HepG2 (cell line): ENCODE measurements around the gene TPST2. TPM values are rescaled to one million over a fixed set of nuclear protein-coding genes. Genes with fewer than 3 reads are reported as not detected.

Experiments used
- ATAC-seq: fragments of 200-7000 bp; cut with Tn5 transposase; 3 replicates; pipeline ENCODE4 v1.9.1; 2020; ENCODE audit warnings: mild to moderate bottlenecking, moderate library complexity
- BruUV-seq: library from RNA; stranded (reverse); fragments of 400-500 nt; replicated peaks from 2 replicates; lab custom pipeline; 2021; lab: Mats Ljungman, UMichigan
- CTCF ChIA-PET: fragments of 300-600 bp; formaldehyde crosslinking; extraction: SDS; loops from one replicate; lab custom pipeline; 2021; ENCODE audit warnings: low total read pairs, inconsistent platforms, low intra/inter-chr PET ratio; lab: Yijun Ruan, JAX
- POLR2A ChIA-PET: fragments of 350-600 bp; sonication (Branson Sonifier 250); formaldehyde crosslinking; loops from one replicate; lab custom pipeline; 2020; ENCODE audit warnings: antibody characterized with exemption, inconsistent platforms; lab: Yijun Ruan, JAX
- DNase-seq: peaks from one replicate; pipeline ENCODE4 v3.0.0-alpha.2; 2015; ENCODE audit warnings: low spot score
- FAIRE-seq: peaks from 3 replicates; lab custom pipeline; 2011; peaks lifted over from hg19 to GRCh38; lab: Jason Lieb, UNC
- H2AFZ ChIP-seq: one replicate; pipeline ENCODE4 v1.6.1; 2011; ENCODE audit warnings: low read length, inconsistent platforms
- H3K27ac ChIP-seq: fragments of 300-600 bp; 3 replicates; pipeline ENCODE4 v1.8.0; 2011; ENCODE audit warnings: mixed run types, mild to moderate bottlenecking, mixed read lengths, low read length, inconsistent platforms; ENCODE audit not compliant: insufficient read depth; ENCODE audit errors: extremely low read length
- H3K27me3 ChIP-seq, 2 experiments: fragments of 200-600 bp in 1 of 2; 2 replicates in 1 of 2; 3 replicates in 1 of 2; pipeline versions ENCODE4 v1.6.0 to v1.8.0; 2011; ENCODE audit warnings: low read length in 2 of 2, mild to moderate bottlenecking in 2 of 2, moderate library complexity in 2 of 2, inconsistent platforms in 1 of 2; ENCODE audit not compliant: insufficient read depth in 2 of 2, control insufficient read depth in 1 of 2
- H3K36me3 ChIP-seq, 2 experiments: fragments of 200-600 bp in 1 of 2; replicated peaks in 1 of 2; 2 replicates in 1 of 2; 3 replicates in 1 of 2; pipeline versions ENCODE4 v1.5.1 to v1.8.0; 2011; ENCODE audit warnings: low read length in 2 of 2, inconsistent platforms in 1 of 2; ENCODE audit not compliant: insufficient read depth in 2 of 2, control insufficient read depth in 1 of 2
- H3K4me1 ChIP-seq: 2 replicates; pipeline ENCODE4 v1.5.1; 2012; ENCODE audit warnings: low read length, inconsistent platforms; ENCODE audit not compliant: insufficient read depth
- H3K4me2 ChIP-seq: 2 replicates; pipeline ENCODE4 v1.6.0; 2011; ENCODE audit warnings: low read depth, low read length, inconsistent platforms
- H3K4me3 ChIP-seq, 3 experiments: fragments of 200-600 bp in 1 of 3; sonication (generic), shearing (Covaris generic) in 1 of 3; replicated peaks in 1 of 3; 2 replicates each; pipeline ENCODE4 v1.5.1; 2011 to 2016; ENCODE audit warnings: low read length in 3 of 3, inconsistent platforms in 2 of 3, low read depth in 2 of 3, mild to moderate bottlenecking in 2 of 3, control low read depth in 1 of 3, mixed read lengths in 1 of 3; ENCODE audit not compliant: insufficient read depth in 1 of 3
- H3K79me2 ChIP-seq: one replicate; pipeline ENCODE4 v1.6.1; 2011; ENCODE audit warnings: low read length, inconsistent platforms; ENCODE audit not compliant: insufficient read depth
- H3K9ac ChIP-seq: 2 replicates; pipeline ENCODE4 v1.6.0; 2011; ENCODE audit warnings: mild to moderate bottlenecking, low read depth, low read length, inconsistent platforms; ENCODE audit not compliant: insufficient read depth
- H3K9me3 ChIP-seq: 2 replicates; pipeline ENCODE4 v1.5.1; 2012; ENCODE audit warnings: mild to moderate bottlenecking, low read length
- H4K20me1 ChIP-seq: 2 replicates; pipeline ENCODE4 v1.6.0; 2011; ENCODE audit warnings: inconsistent platforms, mild to moderate bottlenecking, low read length, moderate library complexity; ENCODE audit not compliant: insufficient read depth
- ATF7 ChIP-seq, 2 experiments: fragments of 450-650 bp in 1 of 2; sonication (generic) in 1 of 2; formaldehyde crosslinking in 1 of 2; IDR thresholded peaks; 2 replicates each; pipeline versions ENCODE4 v1.4.0 to v1.6.1; 2016 to 2020; ENCODE audit warnings: antibody characterized with exemption in 1 of 2, mild to moderate bottlenecking in 1 of 2, missing genetic modification reagents in 1 of 2
- ATF7-NPFF ChIP-seq: sonication (generic); formaldehyde crosslinking; IDR thresholded peaks from 2 replicates; pipeline ENCODE4 v1.8.1; 2023; ENCODE audit warnings: mild to moderate bottlenecking, low read depth, missing genetic modification reagents, moderate library complexity
- CCDC6 ChIP-seq: sonication (generic); formaldehyde crosslinking; IDR thresholded peaks from 2 replicates; pipeline ENCODE4 v1.8.1; 2022; ENCODE audit warnings: mild to moderate bottlenecking, missing genetic modification reagents, moderate library complexity
- HNRNPK ChIP-seq: fragments of 200-400 bp; formaldehyde crosslinking; IDR thresholded peaks from 2 replicates; pipeline ENCODE4 v1.6.1; 2018; ENCODE audit warnings: low read length, low read depth, moderate library complexity, mild to moderate bottlenecking; ENCODE audit not compliant: poor library complexity, severe bottlenecking
- KDM5A ChIP-seq: fragments of 200-600 bp; sonication (generic); IDR thresholded peaks from 2 replicates; pipeline ENCODE4 v1.7.0; 2018; ENCODE audit warnings: antibody characterized with exemption, mild to moderate bottlenecking, low read length, borderline replicate concordance
- PAX8 ChIP-seq: sonication (generic); formaldehyde crosslinking; IDR thresholded peaks from 2 replicates; pipeline ENCODE4 v1.8.0; 2022; ENCODE audit warnings: mild to moderate bottlenecking, missing genetic modification reagents, borderline replicate concordance
- PHF20 ChIP-seq: sonication (generic); formaldehyde crosslinking; IDR thresholded peaks from 2 replicates; pipeline ENCODE4 v1.5.0; 2020; ENCODE audit warnings: mild to moderate bottlenecking, missing genetic modification reagents
- PLRG1 ChIP-seq: fragments of 450-650 bp; conservative IDR thresholded peaks from 2 replicates; pipeline ENCODE4 v1.6.1; 2016
- ZBTB42 ChIP-seq: sonication (generic); formaldehyde crosslinking; IDR thresholded peaks from 2 replicates; pipeline ENCODE4 v1.5.0; 2020; ENCODE audit warnings: mild to moderate bottlenecking, missing genetic modification reagents
- ZNF556 ChIP-seq: sonication (generic); formaldehyde crosslinking; IDR thresholded peaks from 2 replicates; pipeline ENCODE4 v1.4.0; 2020; ENCODE audit warnings: mild to moderate bottlenecking, missing genetic modification reagents, borderline replicate concordance
- ZNF569 ChIP-seq: sonication (generic); formaldehyde crosslinking; IDR thresholded peaks from 2 replicates; pipeline ENCODE4 v1.5.0; 2020; ENCODE audit warnings: mild to moderate bottlenecking, missing genetic modification reagents, moderate library complexity, borderline replicate concordance
- ZSCAN31 ChIP-seq: sonication (generic); formaldehyde crosslinking; IDR thresholded peaks from 2 replicates; pipeline ENCODE4 v1.5.0; 2020; ENCODE audit warnings: low read depth, mild to moderate bottlenecking, missing genetic modification reagents
- WGBS: methylation state at CpG from one replicate; pipeline ENCODE4 v1.1.6; 2017; ENCODE audit warnings: low lambda C conversion rate; 5-methylcytosine and 5-hydroxymethylcytosine counted together
- in situ Hi-C: cut with HindIII; loops from 2 replicates; pipeline ENCODE4 v1.10.0; 2017; ENCODE audit warnings: low pct_unique_long_range_greater_than_20kb; ENCODE audit not compliant: extremely low pct_ligation_motif_present
- intact Hi-C: fragments of 100-400 bp; cut with micrococcal nuclease; formaldehyde crosslinking; loops from one replicate; pipeline ENCODE4 v1.10.0; 2022; ENCODE audit not compliant: unreplicated experiment
- polyA plus RNA-seq, 8 experiments: library from polyadenylated mRNA; depleted of rRNA in 3 of 8; stranded (reverse) in 7 of 8; unstranded in 1 of 8; fragments of >200 nt; fragmentation: Illumina TruSeq in 4 of 8; extraction: Trizol in 4 of 8; gene quantifications; 2 replicates each; pipeline versions ENCODE4 v1.2.1 to v1.2.3, GENCODE V29; 2011 to 2016; ENCODE audit warnings: low read depth in 4 of 8, missing spikeins in 1 of 8, mixed read lengths in 1 of 8; ENCODE audit not compliant: insufficient read depth in 1 of 8
- total RNA-seq, 5 experiments: library from RNA; depleted of rRNA; stranded (reverse); fragments of >200 nt; fragmentation: Illumina TruSeq; extraction: Trizol; gene quantifications; 2 replicates each; pipeline ENCODE4 v1.2.3, GENCODE V29; 2016; ENCODE audit warnings: low read depth in 1 of 5
- TF ChIP-seq, protein P1 (sequence below): sonication (generic); formaldehyde crosslinking; IDR thresholded peaks from 2 replicates; pipeline ENCODE4 v1.4.0; 2020; ENCODE audit warnings: mild to moderate bottlenecking, missing genetic modification reagents
- TF ChIP-seq, protein P2 (sequence below): IDR thresholded peaks from 2 replicates; pipeline ENCODE4 v1.6.1; 2016; ENCODE audit warnings: control low read depth

Gene TPST2
- total and polyA plus RNA-seq, 2 of the 13 experiments (the other 11 are each of a cell fraction or from before 2014, with no cell fraction given), result 15.2 to 23.8 TPM

DNA sequence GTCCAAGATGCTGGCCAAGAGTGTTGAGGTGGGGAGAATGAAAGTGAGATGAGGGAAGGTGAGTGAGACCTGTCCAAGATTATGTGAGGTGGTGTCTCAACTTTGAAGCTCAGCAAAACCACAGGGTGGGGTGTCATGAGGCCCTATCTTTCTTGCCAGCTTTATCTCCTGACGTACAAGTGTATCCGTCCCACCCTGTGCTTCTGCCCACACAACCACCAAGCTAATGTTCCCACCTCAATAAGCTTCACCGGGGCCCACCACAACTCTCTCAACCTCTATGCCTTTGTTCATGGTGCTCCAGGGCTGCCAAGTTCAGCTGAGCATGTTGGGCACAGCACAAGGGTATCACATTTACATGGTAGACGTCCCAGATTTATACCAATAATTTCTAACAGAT, 7.1 kb upstream of the TPST2 start:
- CTCF ChIA-PET, result no interaction called here
- in situ Hi-C loops, result no loop called here
- no peak for FAIRE-seq
- BruUV-seq, result no TSS peak
- no peak for TF ChIP-seq ZNF556
- TF ChIP-seq ZNF569 (CRISPR knock-in tag), result no peak
- TF ChIP-seq, protein P1, sequence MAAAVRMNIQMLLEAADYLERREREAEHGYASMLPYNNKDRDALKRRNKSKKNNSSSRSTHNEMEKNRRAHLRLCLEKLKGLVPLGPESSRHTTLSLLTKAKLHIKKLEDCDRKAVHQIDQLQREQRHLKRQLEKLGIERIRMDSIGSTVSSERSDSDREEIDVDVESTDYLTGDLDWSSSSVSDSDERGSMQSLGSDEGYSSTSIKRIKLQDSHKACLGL, result no peak
- TF ChIP-seq ATF7-NPFF (CRISPR knock-in tag), result no peak
- TF ChIP-seq KDM5A, result no peak
- no peak for TF ChIP-seq ZSCAN31 (CRISPR knock-in tag)
- no peak for TF ChIP-seq ATF7 (IDR thresholded peaks at IDR 0.05)
- TF ChIP-seq ATF7 (CRISPR knock-in tag; IDR thresholded peaks at IDR 0.05), result no peak
- no peak for TF ChIP-seq HNRNPK
- TF ChIP-seq ZBTB42, result no peak
- TF ChIP-seq CCDC6, result no peak
- TF ChIP-seq PAX8, result no peak
- TF ChIP-seq PLRG1, result no peak
- TF ChIP-seq, protein P2, sequence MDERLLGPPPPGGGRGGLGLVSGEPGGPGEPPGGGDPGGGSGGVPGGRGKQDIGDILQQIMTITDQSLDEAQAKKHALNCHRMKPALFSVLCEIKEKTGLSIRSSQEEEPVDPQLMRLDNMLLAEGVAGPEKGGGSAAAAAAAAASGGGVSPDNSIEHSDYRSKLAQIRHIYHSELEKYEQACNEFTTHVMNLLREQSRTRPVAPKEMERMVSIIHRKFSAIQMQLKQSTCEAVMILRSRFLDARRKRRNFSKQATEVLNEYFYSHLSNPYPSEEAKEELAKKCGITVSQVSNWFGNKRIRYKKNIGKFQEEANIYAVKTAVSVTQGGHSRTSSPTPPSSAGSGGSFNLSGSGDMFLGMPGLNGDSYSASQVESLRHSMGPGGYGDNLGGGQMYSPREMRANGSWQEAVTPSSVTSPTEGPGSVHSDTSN (CRISPR knock-in tag), result no peak
- no peak for TF ChIP-seq PHF20 (CRISPR knock-in tag)
- TF ChIP-seq, all 625 proteins: peak for 0
- H3K36me3 ChIP-seq, result no peaks in the 10 kb centered on the region
- 5% methylated on average over 4 of the region's 4 CpGs for WGBS
- H3K27me3 ChIP-seq, result peaks cover 0 to 13% of the 10 kb centered on the region in 2 experiments; a peak in 2 of 5 replicates
- no peak overlapping the region for H2AFZ ChIP-seq
- no peaks in the 10 kb centered on the region for H3K79me2 ChIP-seq
- no peak overlapping the region for H3K4me3 ChIP-seq
- POLR2A ChIA-PET, result no interaction called here
- H3K9ac ChIP-seq, result no peak overlapping the region
- intact Hi-C loops, result no loop called here
- H3K4me1 ChIP-seq, result peaks cover 5% of the 10 kb centered on the region; the same call in 1 of the 2 replicates
- no peak for DNase-seq
- ATAC-seq, result no peak; the same call in 2 of the 3 replicates
- no peak overlapping the region for H3K4me2 ChIP-seq
- no peaks in the 10 kb centered on the region for H4K20me1 ChIP-seq
- no peak overlapping the region for H3K27ac ChIP-seq
- no peaks in the 10 kb centered on the region for H3K9me3 ChIP-seq
